HG02678 (cell line): Measurements from ENCODE around the gene MSLN.

Source experiments
- ATAC-seq: cut with Tn5 transposase; IDR thresholded peaks from one replicate; pipeline ENCODE4 v1.9.1; 2021; ENCODE audit warnings: mild to moderate bottlenecking, moderate library complexity; ENCODE audit not compliant: unreplicated experiment

The MSLN gene

DNA sequence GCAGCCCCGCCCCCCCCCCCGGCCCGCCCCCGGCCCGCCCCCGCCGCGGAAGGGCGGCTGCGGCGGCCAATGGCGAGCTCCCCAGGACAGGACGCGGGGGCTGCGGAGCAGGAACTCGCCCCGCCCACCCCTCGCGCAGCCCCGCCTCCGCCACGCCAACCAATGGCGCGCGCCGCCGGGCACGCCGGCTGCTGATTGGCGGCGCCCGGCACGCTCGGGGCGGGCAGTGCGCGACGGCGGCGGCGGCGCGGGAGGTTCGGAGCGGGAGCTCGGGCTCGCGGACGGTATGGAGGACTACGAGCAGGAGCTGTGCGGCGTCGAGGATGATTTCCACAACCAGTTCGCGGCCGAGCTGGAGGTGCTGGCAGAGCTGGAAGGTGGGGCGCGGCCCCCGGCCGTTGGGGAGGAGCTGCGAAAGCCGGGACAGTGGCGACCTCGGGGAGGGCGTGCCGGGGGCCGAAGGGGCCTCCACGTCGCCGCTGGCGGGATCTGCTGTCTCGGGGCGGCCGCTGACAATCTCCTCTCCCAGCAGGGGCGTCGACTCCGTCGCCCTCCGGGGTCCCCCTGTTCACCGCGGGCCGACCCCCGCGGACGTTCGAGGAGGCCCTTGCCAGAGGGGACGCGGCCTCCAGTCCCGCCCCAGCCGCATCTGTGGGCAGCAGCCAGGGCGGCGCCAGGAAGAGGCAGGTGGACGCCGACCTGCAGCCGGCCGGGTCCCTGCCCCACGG lies 28.0 kb downstream of the MSLN start, which contains the start of gene CHTF18:
Gene CHTF18 (plus strand): TSS at position 222 of the 728 bp plus-strand sequence. CDS start 65 bp downstream, at position 287.
- ATAC-seq, result peak; percentile 78

DNA sequence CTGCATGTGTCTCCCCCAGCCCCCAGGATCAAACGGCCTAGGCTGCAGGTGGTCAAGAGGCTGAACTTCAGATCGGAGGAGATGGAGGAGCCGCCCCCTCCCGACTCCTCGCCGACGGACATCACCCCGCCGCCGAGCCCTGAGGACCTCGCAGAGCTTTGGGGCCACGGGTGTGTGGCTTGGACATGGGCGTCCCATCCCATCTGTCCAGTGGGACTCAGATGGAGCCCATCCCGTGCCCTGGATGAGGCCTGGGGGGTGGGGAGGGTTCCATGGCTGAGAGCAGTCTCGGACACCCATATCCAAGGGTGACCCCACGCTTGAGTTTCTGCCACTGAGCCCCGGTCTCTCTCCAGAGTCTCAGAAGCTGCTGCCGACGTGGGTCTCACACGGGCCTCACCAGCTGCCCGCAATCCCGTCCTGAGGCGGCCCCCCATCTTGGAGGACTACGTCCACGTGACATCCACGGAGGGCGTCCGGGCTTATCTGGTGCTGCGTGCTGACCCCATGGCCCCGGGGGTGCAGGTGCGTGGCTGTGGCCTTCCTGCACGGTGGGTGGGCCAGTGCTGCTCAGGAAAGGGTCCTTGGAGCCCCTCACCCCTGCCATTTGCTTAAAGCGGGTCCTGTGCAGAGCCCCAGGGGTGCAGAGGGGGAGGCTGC lies 28.8 kb downstream of the MSLN start:
- no peak for ATAC-seq

DNA sequence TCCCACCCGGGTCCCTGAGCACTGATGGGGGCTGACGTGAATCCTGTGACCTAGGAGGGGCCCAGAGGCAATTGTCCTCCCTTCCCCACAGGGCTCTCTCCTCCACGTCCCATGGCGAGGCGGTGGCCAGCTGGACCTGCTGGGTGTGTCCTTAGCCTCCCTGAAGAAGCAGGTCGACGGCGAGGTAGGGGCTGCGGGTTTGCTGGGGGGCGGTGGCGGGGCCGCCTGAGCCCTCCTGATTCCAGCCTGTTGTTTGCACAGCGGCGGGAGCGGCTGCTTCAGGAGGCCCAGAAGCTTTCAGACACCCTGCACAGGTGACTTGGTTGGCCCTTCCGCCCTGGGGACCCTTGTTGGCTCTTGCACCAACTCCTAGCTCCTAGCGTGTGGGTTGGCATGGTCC lies 29.6 kb downstream of the MSLN start:
- ATAC-seq, result no peak

GRCh38 chr16:791131-791530 lies 30.6 kb downstream of the MSLN start:
- ATAC-seq, result no peak

DNA sequence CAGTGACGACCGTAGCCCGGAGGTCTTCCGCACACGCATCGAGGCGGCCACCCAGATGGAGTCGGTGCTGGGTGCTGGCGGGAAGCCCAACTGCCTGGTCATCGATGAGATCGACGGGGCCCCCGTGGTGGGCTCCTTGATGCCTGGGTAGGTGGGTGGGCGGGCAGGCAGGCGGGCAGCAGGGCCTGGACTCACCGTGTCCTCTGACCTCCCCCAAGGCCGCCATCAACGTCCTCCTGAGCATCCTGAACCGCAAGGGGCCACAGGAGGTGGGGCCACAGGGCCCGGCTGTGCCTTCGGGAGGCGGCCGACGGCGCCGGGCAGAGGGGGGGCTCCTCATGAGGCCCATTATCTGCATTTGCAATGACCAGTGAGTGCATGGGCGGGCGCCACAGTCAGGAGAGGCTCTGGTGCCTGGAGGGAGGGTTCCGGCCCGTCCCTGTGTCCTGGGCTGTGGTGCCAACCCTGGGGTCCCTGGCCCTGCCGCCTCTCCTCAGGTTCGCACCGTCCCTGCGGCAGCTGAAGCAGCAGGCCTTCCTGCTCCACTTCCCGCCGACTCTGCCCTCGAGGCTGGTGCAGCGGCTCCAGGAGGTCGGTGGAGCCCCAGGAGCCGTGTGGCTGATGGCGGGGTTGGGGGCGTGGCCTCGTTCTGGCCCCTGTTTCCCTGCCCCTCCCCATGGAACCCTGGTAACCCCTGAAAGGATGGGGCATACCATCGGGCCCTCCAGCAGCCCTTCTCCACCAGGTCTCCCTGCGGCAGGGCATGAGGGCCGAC lies 31.9 kb downstream of the MSLN start:
- no peak for ATAC-seq

DNA sequence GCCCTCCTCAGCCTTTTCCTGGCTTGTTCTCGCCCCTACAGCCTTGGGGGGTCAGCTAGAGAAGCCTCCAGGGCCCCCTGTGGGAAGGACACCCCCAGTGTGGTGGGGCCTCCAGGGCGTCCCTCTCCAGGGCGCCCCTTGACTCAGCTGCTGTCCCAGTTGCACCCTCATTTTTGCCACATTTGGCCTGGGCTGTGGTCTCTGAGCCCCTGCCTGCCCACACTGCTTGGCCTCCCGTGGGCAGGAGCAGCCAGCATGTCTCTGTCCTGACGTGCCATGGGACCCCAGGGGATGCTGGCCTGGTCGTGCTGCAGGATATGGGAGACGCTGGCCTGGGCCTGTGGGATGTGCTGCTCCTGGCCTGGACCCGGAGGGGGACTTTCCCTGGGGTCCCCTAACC lies 32.9 kb downstream of the MSLN start:
- ATAC-seq, result no peak

DNA sequence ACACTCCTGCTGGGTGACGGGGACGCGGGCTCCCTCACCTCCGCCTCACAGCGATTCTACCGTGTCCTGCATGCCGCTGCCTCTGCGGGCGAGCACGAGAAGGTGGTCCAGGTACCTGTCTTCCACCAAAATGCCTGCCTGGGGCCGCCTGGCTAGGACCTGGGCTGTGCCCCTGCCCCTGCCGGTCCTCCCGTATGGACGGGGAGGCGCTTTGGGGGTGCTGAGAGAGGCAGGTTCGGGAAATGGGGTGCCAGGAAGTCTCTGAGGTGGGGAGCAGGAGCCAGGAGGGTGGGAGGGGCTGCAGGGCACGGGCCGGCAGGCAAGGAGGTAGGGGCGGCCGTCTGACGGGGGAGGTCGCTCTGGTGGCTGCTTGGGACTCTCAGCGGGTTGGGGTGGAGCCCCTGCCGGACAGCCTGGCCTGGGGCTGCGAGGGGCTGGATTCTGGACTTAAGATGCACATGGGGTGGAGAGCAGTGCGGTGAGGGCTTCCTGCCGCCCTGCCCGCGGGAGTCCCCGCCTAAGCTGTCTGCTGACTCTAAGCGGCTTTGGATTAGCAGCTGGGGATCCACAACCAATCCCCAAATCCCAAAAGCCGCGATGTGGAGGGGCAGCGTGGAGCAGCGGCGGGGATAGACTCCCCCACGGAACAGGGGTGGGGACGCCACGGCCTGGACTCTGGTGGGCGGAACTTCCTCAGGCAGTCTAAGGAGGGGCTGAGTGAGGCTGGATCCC lies 33.7 kb downstream of the MSLN start:
- no peak for ATAC-seq

- ATAC-seq, result no peak
Observed at GRCh38 chr16:794853-795466, 34.4 kb downstream of the MSLN start.

- no peak for ATAC-seq
Observed at GRCh38 chr16:795580-796229, 35.2 kb downstream of the MSLN start.

DNA sequence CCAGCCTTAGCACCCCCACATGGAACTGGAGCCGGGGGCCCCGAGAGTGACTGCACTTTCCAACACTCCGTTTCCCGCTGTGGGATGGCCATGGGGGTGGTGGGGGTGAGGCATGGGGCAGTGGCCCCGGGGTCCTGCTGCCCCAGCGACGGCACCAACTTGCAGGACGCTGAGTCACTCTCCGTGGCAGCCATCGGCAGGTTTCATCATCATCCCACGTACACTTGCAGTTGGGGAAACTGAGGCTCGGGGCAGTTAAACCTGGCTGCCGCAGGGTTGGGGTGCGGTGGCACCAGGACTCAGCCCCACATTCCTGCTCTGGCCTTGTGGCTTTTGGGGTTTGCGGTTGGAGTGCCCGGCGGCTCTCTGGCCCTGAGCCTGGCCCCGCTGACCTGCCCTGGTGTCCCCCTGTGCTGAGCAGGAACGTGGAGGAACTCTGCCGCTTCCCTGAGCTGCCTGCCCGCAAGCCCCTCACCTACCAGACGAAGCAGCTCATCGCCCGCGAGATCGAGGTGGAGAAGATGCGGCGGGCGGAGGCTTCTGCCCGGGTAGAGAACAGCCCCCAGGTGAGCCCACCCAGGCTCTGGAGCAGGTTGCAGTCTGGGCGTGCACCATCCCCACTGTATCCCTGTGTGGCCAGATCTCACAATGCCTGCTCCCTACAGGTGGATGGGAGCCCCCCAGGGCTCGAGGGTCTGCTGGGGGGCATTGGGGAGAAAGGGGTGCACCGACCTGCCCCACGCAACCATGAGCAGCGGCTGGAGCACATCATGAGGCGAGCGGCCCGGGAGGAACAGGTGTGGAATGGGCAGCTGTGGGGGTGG lies 36.0 kb downstream of the MSLN start:
- ATAC-seq, result no peak

DNA sequence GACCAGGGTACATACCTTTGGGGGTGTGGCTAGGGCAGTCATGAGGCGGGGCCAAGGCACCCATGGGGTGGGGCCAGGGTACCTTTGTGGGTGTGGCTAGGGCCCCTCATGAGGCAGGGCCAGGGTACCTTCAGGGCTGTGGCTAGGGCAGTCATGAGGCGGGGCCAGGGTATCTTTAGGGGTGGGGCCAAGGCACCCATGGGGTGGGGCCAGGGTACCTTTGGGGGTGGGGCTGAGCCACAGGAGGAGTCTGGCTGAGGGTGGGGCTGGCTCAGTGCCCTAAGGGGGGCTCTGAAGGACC lies 36.5 kb downstream of the MSLN start:
- no peak for ATAC-seq

- ATAC-seq, result no peak
Observed at GRCh38 chr16:797686-798085, 37.2 kb downstream of the MSLN start.

GRCh38 chr16:798666-799065 lies 38.1 kb downstream of the MSLN start:
- ATAC-seq, result no peak

DNA sequence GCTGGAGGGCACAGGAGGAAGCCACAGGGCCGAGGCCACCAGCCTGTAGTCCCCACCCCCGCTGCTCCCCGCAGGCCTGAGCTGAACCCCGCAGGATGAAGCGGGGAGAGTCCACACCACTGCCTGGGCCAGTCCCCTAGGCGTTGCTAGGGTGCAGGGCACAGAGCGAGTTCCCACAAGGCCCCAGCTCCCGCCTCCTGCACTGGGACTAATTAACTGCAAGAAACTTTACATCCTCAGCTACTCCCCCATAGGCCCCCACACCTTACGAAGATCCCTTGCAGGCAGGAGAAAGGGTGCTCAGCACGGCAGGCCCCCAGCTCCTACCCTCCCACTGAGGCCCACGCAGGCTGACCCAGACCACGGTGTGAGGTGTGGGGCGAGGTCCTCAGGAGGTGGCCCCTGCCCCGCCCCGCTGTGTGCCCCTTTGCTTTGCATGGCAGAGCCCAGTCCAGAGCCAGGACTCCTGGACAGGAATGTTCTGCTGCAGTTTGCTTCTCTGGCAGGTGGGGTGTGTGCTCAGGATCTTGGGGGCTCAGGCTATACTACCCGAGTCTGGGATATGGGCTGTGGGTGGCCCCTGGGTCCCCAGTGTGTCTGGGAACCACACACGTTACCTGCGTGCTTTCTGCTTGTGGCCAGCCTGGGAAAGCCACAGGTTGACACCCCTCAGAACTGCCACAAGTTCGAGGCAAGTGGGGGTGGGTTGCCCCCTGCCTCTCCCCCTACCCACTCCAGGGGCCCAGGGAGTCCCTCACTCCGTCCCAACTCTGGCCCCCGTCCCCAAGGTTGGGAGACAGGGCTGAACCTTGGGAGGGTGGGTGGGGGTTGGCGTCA lies 38.8 kb downstream of the MSLN start:
- no peak for ATAC-seq

DNA sequence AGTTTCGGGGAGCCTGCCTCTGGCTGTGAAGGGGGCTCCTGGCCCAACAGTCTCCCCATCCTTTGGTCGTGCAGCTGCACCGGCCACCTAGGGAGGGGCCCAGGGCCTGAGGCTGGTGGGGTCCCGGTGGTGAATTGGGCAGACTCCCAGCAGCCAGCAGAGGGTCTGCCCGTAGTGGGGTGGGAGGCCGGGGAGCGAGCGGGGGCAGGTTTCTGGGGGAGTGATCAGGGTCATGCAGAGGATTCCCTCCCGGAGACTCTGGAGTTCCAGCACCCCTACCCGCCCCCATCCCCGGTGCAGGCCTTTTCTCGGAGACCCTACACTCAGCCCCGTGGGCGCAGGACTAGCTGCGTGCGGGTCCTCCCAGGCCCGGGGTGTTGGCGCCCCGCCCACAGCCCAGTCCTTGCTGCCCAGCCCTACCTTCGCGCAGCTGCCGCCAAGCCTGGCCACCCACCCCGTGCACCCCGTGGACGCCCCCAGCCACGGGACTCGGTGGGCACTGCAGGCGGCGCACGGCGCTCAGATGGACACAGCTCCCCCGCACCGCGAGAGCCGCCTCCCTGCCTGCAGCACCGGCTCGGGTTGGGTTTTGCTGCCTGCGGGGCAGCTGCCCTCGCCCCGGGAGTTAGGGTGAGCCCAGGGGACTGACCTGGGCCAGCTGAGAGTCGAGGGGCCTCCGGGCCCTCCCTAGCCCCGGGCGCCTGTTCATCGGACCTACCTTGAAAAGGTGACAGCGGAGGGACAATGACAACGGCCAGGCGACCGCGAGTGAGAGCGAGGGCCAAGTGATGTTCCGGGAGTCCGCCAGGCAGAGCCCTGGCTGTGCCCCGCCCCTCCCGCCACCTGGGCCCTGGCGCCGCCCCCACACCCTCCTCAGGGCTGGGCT lies 39.7 kb downstream of the MSLN start, which contains the start of gene GNG13:
Gene GNG13 (minus strand): TSS at position 787 of the 886 bp plus-strand sequence. CDS start 1,657 bp downstream, outside the sequence.
- no peak for ATAC-seq

DNA sequence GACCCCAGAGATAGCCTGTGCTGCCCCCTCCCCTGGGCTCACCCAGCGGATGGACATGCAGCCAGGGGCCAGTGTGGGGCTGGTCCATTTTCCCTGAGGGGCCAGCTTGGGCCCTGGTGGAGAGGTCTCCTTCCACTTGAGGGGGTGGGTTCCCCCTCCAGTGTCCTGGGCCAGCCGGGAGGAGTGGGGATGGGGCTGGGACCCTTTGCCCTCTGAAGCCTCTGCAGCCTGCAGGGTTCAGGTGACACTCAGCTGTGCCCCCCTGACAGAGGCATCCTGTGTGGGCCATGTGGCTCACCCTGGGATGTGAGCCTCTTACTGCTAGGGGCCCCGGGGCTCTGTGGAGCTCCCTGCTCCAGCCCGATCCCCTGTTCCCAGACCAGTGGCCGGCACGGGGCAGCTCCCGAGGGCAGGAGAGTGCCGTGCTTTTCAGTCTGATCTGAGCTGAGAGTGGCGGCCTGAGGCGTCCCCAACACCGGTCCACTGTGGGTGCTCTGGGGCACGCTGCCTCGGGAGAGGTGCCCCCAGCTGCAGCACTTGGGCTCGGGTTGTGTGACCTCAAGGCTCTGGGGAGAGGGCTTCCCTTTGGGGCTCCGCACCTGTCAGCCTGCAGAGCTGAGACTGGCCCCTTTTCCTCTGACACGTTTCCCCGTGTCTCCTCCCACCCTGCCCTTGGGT lies 40.4 kb downstream of the MSLN start:
- no peak for ATAC-seq
